BJ (cell line): ENCODE data around the gene SNRNP35. TPM values are rescaled to one million over a fixed set of nuclear protein-coding genes. Genes with fewer than 3 reads are reported as not detected.

Experiments
- CTCF ChIA-PET: fragments of 350-600 bp; formaldehyde crosslinking; extraction: SDS; loops from one replicate; lab custom pipeline; 2021; ENCODE audit warnings: antibody characterized with exemption, inconsistent platforms; lab: Yijun Ruan, JAX
- POLR2A ChIA-PET: fragments of 300-600 bp; sonication (Branson Sonifier 250); formaldehyde crosslinking; extraction: SDS; loops from one replicate; lab custom pipeline; 2021; ENCODE audit warnings: antibody characterized with exemption; lab: Charles Lee
- DNase-seq: peaks from one replicate; pipeline ENCODE4 v3.0.0-alpha.2; 2011; ENCODE audit warnings: low read depth
- H3K27me3 ChIP-seq: 2 replicates; pipeline ENCODE4 v1.6.0; 2011; ENCODE audit warnings: low read length; ENCODE audit not compliant: control insufficient read depth, insufficient read depth
- H3K36me3 ChIP-seq: 2 replicates; pipeline ENCODE4 v1.5.1; 2011; ENCODE audit warnings: low read length; ENCODE audit not compliant: control insufficient read depth, insufficient read depth
- H3K4me3 ChIP-seq: 2 replicates; pipeline ENCODE4 v1.5.1; 2011; ENCODE audit warnings: low read depth, mild to moderate bottlenecking, control low read depth, low read length
- CTCF ChIP-seq: IDR thresholded peaks from 2 replicates; pipeline ENCODE4 v1.5.1; 2011; ENCODE audit warnings: low read depth, mild to moderate bottlenecking, control low read depth, inconsistent platforms, low read length, moderate library complexity; ENCODE audit not compliant: insufficient read depth
- polyA plus RNA-seq: library from polyadenylated mRNA; depleted of rRNA; stranded (reverse); fragments of >200 nt; gene quantifications from 2 replicates; pipeline ENCODE4 v1.2.3, GENCODE V29; 2011

Gene SNRNP35
- polyA plus RNA-seq, 1 experiment: 7.5 TPM

- 0 out of 2 replicates have a peak, but pooled peaks have one; percentile 10 for TF ChIP-seq CTCF
- peak within 1 kb of the TSS; percentile 59 for H3K4me3 ChIP-seq
- H3K27me3 ChIP-seq: no peaks in the 10 kb centered on the region
- ChIA-PET POLR2A (interaction anchor here (0.6 kb wide), 1 partner anchor 542 kb away, joined by 6 read pairs; no protein-coding TSS in a partner anchor), CTCF (no interaction called here)
- no peaks in the 10 kb centered on the region for H3K36me3 ChIP-seq
- DNase-seq: peak; percentile 39
Observed at GRCh38 chr12:123436017-123436964, 21.6 kb upstream of the SNRNP35 start, which contains the start of gene RILPL2. TSS of gene RILPL2 (minus strand) at chr12:123436684. CDS start at chr12:123436420, 264 bp downstream.

GRCh38 chr12:123441523-123442164 lies 16.3 kb upstream of the SNRNP35 start:
- Histone ChIP-seq H3K4me3 (no peak overlapping the region), H3K27me3 (no peaks in the 10 kb centered on the region), H3K36me3 (no peaks in the 10 kb centered on the region)
- ChIA-PET POLR2A (no interaction called here), CTCF (no interaction called here)
- DNase-seq: no peak
- no peak for TF ChIP-seq CTCF

- no peak overlapping the region for H3K4me3 ChIP-seq
- POLR2A ChIA-PET: no interaction called here
- no peaks in the 10 kb centered on the region for H3K36me3 ChIP-seq
- DNase-seq: no peak
- TF ChIP-seq CTCF: no peak
- no peaks in the 10 kb centered on the region for H3K27me3 ChIP-seq
- CTCF ChIA-PET: no interaction called here
Observed at GRCh38 chr12:123442774-123443173, 15.2 kb upstream of the SNRNP35 start.

GRCh38 chr12:123444092-123445026 lies 13.6 kb upstream of the SNRNP35 start:
- POLR2A ChIA-PET: no interaction called here
- CTCF ChIA-PET: interaction anchor here (0.5 kb wide), 1 partner anchor 12 kb away, joined by 4 read pairs; no protein-coding TSS in a partner anchor
- H3K36me3 ChIP-seq: no peaks in the 10 kb centered on the region
- DNase-seq: no peak
- no peak overlapping the region for H3K4me3 ChIP-seq
- TF ChIP-seq CTCF: no peak
- no peaks in the 10 kb centered on the region for H3K27me3 ChIP-seq
